Gastroesophageal sphincter (tissue), 4 donors: Measurements from ENCODE around the gene FADS3. TPM values are rescaled to one million over a fixed set of nuclear protein-coding genes. Genes with fewer than 3 reads are reported as not detected.
A peak's percentile ranks its signal among the peaks of the same experiment; 100 is the strongest.

Experiments used
- ATAC-seq: fragments of 150-250 bp; one replicate; pipeline ENCODE4 v1.9.1; 2016; ENCODE audit warnings: mild to moderate bottlenecking, moderate library complexity
- H3K27ac ChIP-seq, 4 donors: fragments of 200-600 bp; sonication (generic) in 3 of 4; 1 replicate in 3 of 4; 2 replicates in 1 of 4; pipeline ENCODE4 v1.5.1; 2016 to 2019
- H3K27me3 ChIP-seq: fragments of 200-600 bp; sonication (generic); one replicate; pipeline ENCODE4 v1.5.1; 2019
- H3K36me3 ChIP-seq, 2 donors: fragments of 200-600 bp; sonication (generic); one replicate each; pipeline ENCODE4 v1.5.1; 2019; ENCODE audit warnings: control low read depth in 1 of 2
- H3K4me1 ChIP-seq, 3 donors: fragments of 200-600 bp; sonication (generic); 1 replicate in 2 of 3; 2 replicates in 1 of 3; pipeline ENCODE4 v1.5.1; 2016 to 2019; ENCODE audit warnings: control low read depth in 2 of 3
- H3K4me3 ChIP-seq, 2 donors: fragments of 200-600 bp; sonication (generic); one replicate each; pipeline ENCODE4 v1.5.1; 2019; ENCODE audit warnings: mild to moderate bottlenecking in 1 of 2, moderate library complexity in 1 of 2
- H3K9me3 ChIP-seq, 3 donors: fragments of 200-600 bp; sonication (generic); one replicate each; pipeline ENCODE4 v1.5.1; 2017 to 2019; ENCODE audit warnings: control low read depth in 2 of 3
- CTCF ChIP-seq, 4 experiments: fragments of 200-600 bp in 2 of 4; fragments of 450-650 bp in 2 of 4; sonication (generic) in 1 of 4; IDR thresholded peaks; one replicate each; pipeline ENCODE4 v1.5.1; 2017 to 2019; ENCODE audit warnings: antibody characterized with exemption in 4 of 4, mild to moderate bottlenecking in 2 of 4, moderate library complexity in 2 of 4
- EP300 ChIP-seq: sonication (generic); formaldehyde crosslinking; IDR thresholded peaks from one replicate; pipeline ENCODE4 v1.6.1; 2017; ENCODE audit warnings: antibody characterized with exemption, mild to moderate bottlenecking
- POLR2A ChIP-seq, 2 donors: fragments of 450-650 bp; IDR thresholded peaks; one replicate each; pipeline ENCODE4 v1.6.1; 2017; ENCODE audit warnings: antibody characterized with exemption in 2 of 2, mild to moderate bottlenecking in 2 of 2, moderate library complexity in 1 of 2
- POLR2AphosphoS5 ChIP-seq: sonication (generic); formaldehyde crosslinking; IDR thresholded peaks from one replicate; pipeline ENCODE4 v1.6.1; 2017; ENCODE audit warnings: antibody characterized with exemption
- WGBS, 2 donors: methylation state at CpG; one replicate each; pipeline ENCODE4 v1.1.5; 2018; ENCODE audit warnings: low coverage in 1 of 2; 5-methylcytosine and 5-hydroxymethylcytosine counted together
- total RNA-seq, 4 donors: library from RNA; depleted of rRNA; stranded (reverse); fragments of >200 nt; gene quantifications; one replicate each; pipeline ENCODE4 v1.1.0, GENCODE V29; 2016

FADS3 gene
- total RNA-seq, 4 donors from 2014 or later = 41.6 to 81.6 (median 60.5) TPM

- Histone ChIP-seq H3K36me3 (peaks cover 0 to 40% of the 10 kb centered on the region in 2 donors), H3K27ac (peak overlapping the region in 2 of 4 donors; percentile 30 to 48), H3K27me3 (no peaks in the 10 kb centered on the region), H3K4me1 (peaks cover 0 to 19% (median 3%) of the 10 kb centered on the region in 3 donors), H3K4me3 (no peak overlapping the region), H3K9me3 (no peaks in the 10 kb centered on the region)
- no peak for ATAC-seq
- 25 to 55% methylated on average over 4 to 7 of the region's 10 CpGs for WGBS, 2 donors
- TF ChIP-seq POLR2A (IDR thresholded peaks at IDR 0.05) (no peak), POLR2AphosphoS5 (no peak), CTCF (IDR thresholded peaks at IDR 0.05) (no peak), EP300 (no peak)
Observed at GRCh38 chr11:61870541-61871031, 20.8 kb downstream of the FADS3 start.

GRCh38 chr11:61869708-61870451 lies 21.5 kb downstream of the FADS3 start:
- H3K27me3 ChIP-seq = no peaks in the 10 kb centered on the region
- peaks cover 0 to 43% of the 10 kb centered on the region in 2 donors for H3K36me3 ChIP-seq
- H3K4me3 ChIP-seq = no peak overlapping the region
- no peak for ATAC-seq
- peaks cover 0 to 19% (median 3%) of the 10 kb centered on the region in 3 donors for H3K4me1 ChIP-seq
- WGBS, 2 donors = 76% methylated on average over 4 of the region's 21 CpGs; no CpG with 5 or more reads in 1 of the 2 donors
- H3K9me3 ChIP-seq = no peaks in the 10 kb centered on the region
- H3K27ac ChIP-seq = peak overlapping the region in 2 of 4 donors; percentile 30 to 48
- TF ChIP-seq POLR2A (IDR thresholded peaks at IDR 0.05) = peak in 1 of 2 donors; percentile 9
- TF ChIP-seq CTCF (IDR thresholded peaks at IDR 0.05) = no peak
- TF ChIP-seq POLR2AphosphoS5 = no peak

DNA sequence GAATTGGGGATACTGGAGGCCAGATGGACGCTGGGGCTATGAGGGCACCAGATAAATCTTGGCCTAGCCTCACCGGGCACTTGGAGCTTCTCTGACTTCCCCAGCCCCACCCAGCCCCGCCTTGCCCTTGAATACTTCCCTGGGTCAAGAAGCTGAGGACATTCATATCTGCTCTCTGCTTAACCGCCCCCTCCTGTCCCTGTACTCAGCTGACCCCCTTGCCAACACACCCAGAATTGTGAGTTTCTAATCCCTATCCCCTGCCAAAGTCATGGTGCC lies 22.0 kb downstream of the FADS3 start:
- peaks cover 0 to 19% (median 3%) of the 10 kb centered on the region in 3 donors for H3K4me1 ChIP-seq
- no peaks in the 10 kb centered on the region for H3K9me3 ChIP-seq
- H3K27ac ChIP-seq = peak overlapping the region in 1 of 4 donors; percentile 30
- H3K36me3 ChIP-seq = peaks cover 0 to 43% of the 10 kb centered on the region in 2 donors
- no peak for ATAC-seq
- 74 to 83% methylated on average over 1 to 4 of the region's 4 CpGs for WGBS, 2 donors
- TF ChIP-seq EP300 = no peak
- TF ChIP-seq POLR2A (IDR thresholded peaks at IDR 0.05) = no peak
- no peak for TF ChIP-seq CTCF (IDR thresholded peaks at IDR 0.05)
- TF ChIP-seq POLR2AphosphoS5 = no peak
- no peak overlapping the region for H3K4me3 ChIP-seq
- H3K27me3 ChIP-seq = no peaks in the 10 kb centered on the region

GRCh38 chr11:61868571-61869428 lies 22.5 kb downstream of the FADS3 start:
- H3K4me1 ChIP-seq = peaks cover 0 to 19% (median 3%) of the 10 kb centered on the region in 3 donors
- H3K9me3 ChIP-seq = no peaks in the 10 kb centered on the region
- H3K27me3 ChIP-seq = no peaks in the 10 kb centered on the region
- peaks cover 0 to 44% of the 10 kb centered on the region in 2 donors for H3K36me3 ChIP-seq
- H3K4me3 ChIP-seq = no peak overlapping the region
- 61 to 90% methylated on average over 1 to 2 of the region's 14 CpGs for WGBS, 2 donors
- no peak overlapping the region for H3K27ac ChIP-seq
- ATAC-seq = no peak
- TF ChIP-seq POLR2AphosphoS5 (no peak), CTCF (IDR thresholded peaks at IDR 0.05) (no peak), POLR2A (IDR thresholded peaks at IDR 0.05) (no peak), EP300 (no peak)
